Heart left ventricle (tissue), 16 donors: ENCODE results near the gene ELMO2. TPM values are rescaled to one million over a fixed set of nuclear protein-coding genes. Genes with fewer than 3 reads are reported as not detected.

Experiments used
- ATAC-seq, 4 donors: fragments of 200-7000 bp; cut with Tn5 transposase; one replicate each; pipeline ENCODE4 v1.9.1; 2020 to 2022; ENCODE audit warnings: moderate library complexity in 4 of 4, mild to moderate bottlenecking in 3 of 4, moderate number of reproducible peaks in 1 of 4
- DNase-seq, 5 donors: peaks; one replicate each; pipeline ENCODE4 v3.0.0-alpha.2; 2020
- H3K27ac ChIP-seq, 12 donors: fragments of 200-600 bp; sonication (generic) in 4 of 12; one replicate each; pipeline versions ENCODE4 v1.5.0 to v1.8.0; 2016 to 2022; ENCODE audit warnings: mild to moderate bottlenecking in 2 of 12
- H3K27me3 ChIP-seq, 9 donors: fragments of 200-600 bp; sonication (generic) in 2 of 9; one replicate each; pipeline versions ENCODE4 v1.5.1 to v1.8.0; 2016 to 2022; ENCODE audit warnings: mild to moderate bottlenecking in 3 of 9
- H3K36me3 ChIP-seq, 9 donors: fragments of 200-600 bp; sonication (generic) in 2 of 9; one replicate each; pipeline versions ENCODE4 v1.5.0 to v1.8.0; 2018 to 2022; ENCODE audit warnings: mild to moderate bottlenecking in 2 of 9
- H3K4me1 ChIP-seq, 12 donors: fragments of 200-600 bp; sonication (generic) in 4 of 12; one replicate each; pipeline versions ENCODE4 v1.5.0 to v1.8.0; 2016 to 2022; ENCODE audit warnings: mild to moderate bottlenecking in 3 of 12
- H3K4me3 ChIP-seq, 12 donors: fragments of 200-600 bp; sonication (generic) in 4 of 12; one replicate each; pipeline versions ENCODE4 v1.5.0 to v1.8.0; 2017 to 2022; ENCODE audit warnings: mild to moderate bottlenecking in 9 of 12, moderate library complexity in 4 of 12
- H3K9me3 ChIP-seq, 12 donors: fragments of 200-600 bp; sonication (generic) in 4 of 12; one replicate each; pipeline versions ENCODE4 v1.5.0 to v1.8.0; 2016 to 2022; ENCODE audit warnings: mild to moderate bottlenecking in 1 of 12
- CTCF ChIP-seq, 12 donors: fragments of 200-600 bp; sonication (generic) in 4 of 12; IDR thresholded peaks; one replicate each; pipeline versions ENCODE4 v1.5.0 to v1.8.0; 2018 to 2022; ENCODE audit warnings: antibody characterized with exemption in 12 of 12, mild to moderate bottlenecking in 5 of 12
- POLR2A ChIP-seq, 2 donors: fragments of 450-650 bp; IDR thresholded peaks; one replicate each; pipeline ENCODE4 v1.6.1; 2017; ENCODE audit warnings: antibody characterized with exemption in 2 of 2, mild to moderate bottlenecking in 2 of 2, moderate library complexity in 2 of 2
- WGBS, 4 donors: extraction: QIAGEN DNeasy Blood & Tissue Kit in 2 of 4; methylation state at CpG; one replicate each; pipeline versions ENCODE4 v1.1.5 to v1.1.7; 2013 to 2018; 5-methylcytosine and 5-hydroxymethylcytosine counted together
- intact Hi-C, 10 donors: fragments of 100-400 bp; cut with DNase I; formaldehyde crosslinking; loops; one replicate each; pipeline versions ENCODE4 v1.11.1 to v1.14.2; 2022
- polyA plus RNA-seq, 2 donors: library from polyadenylated mRNA; stranded (reverse); fragments of 200-250 nt; gene quantifications; one replicate each; pipeline ENCODE4 v1.2.3, GENCODE V29; 2013
- total RNA-seq, 9 donors: library from RNA; depleted of rRNA in 2 of 9; stranded (reverse); fragments of >200 nt in 2 of 9; fragmentation: NEBNext Ultra II Directional in 3 of 9; extraction: Animal tissue kit (Norgen Biotek cat#: 25700) in 3 of 9; gene quantifications; one replicate each; pipeline versions ENCODE4 v1.1.0 to v1.2.4, GENCODE V29; 2016 to 2023
- donor health status: ischemic (EF 13 %, LVEDD 7.1; RV severe dilation, severe dysfunction).
- donor health status: healthy with polysubstance abuse.
- donor health status: DM: no; HTN: yes; CAD: no.
- donor health status: DM: no; HTN: no; CAD: no.
- donor health status: ischemic (EF 25% LVEDD 6.9; RV normal size, moderate dysfunction).
- donor health status: ischemic (EF 25% LVEDD 5.7; RV mildly dilated, moderate dysfunction).
- donor health status: healthy.
- donor health status: DM: yes; HTN: yes; CAD: no.
- donor health status: ischemic (EF 35%, LVEDD 5.7; RV mildly dilated, moderate dysfunction).
- donor health status: nonischemic (EF 11% LVEDD 7.7; RV severe dilation, severe dysfunction).
- donor health status: DM: yes; HTN: yes; CAD: no.
- donor health status: PGD.
- donor health status: ischemic (EF 29% LVEDD 5.4; RV normal size, mild dysfunction).
- donor health status: nonischemic (EF 23%, LVEDD 6.1; RV moderate dilation, normal function).

The ELMO2 gene
- total and polyA plus RNA-seq, 11 donors = 14.6 to 57.5 (median 33.6) TPM

- DNase-seq (no peak), ATAC-seq (no peak)
- WGBS, 4 donors = 61 to 71% (median 66%) methylated on average over 11 to 13 of the region's 13 CpGs
- Histone ChIP-seq H3K27ac (no peak overlapping the region), H3K4me1 (peaks cover 0 to 3% (median 0%) of the 10 kb centered on the region in 12 donors), H3K9me3 (no peaks in the 10 kb centered on the region), H3K27me3 (peaks cover 8 to 89% (median 27%) of the 10 kb centered on the region in 9 donors), H3K36me3 (no peaks in the 10 kb centered on the region), H3K4me3 (no peak overlapping the region)
- intact Hi-C loops = loop anchor here in 1 of 10 donors (10.0 kb wide), 1 partner anchor 317 kb away; no protein-coding TSS in a partner anchor
- TF ChIP-seq CTCF (IDR thresholded peaks at IDR 0.05) = no peak
- TF ChIP-seq POLR2A (IDR thresholded peaks at IDR 0.05) = no peak
These were observed 74.6 kb downstream of the ELMO2 start for GRCh38 chr20:46331611-46332361.

- no peak for ATAC-seq
- H3K27me3 ChIP-seq = peaks cover 8 to 87% (median 29%) of the 10 kb centered on the region in 9 donors
- WGBS, 4 donors = 68 to 72% (median 70%) methylated on average over 13 of the region's 13 CpGs
- intact Hi-C loops = loop anchor here in 1 of 10 donors (10.0 kb wide), 1 partner anchor 316 kb away; no protein-coding TSS in a partner anchor
- no peak overlapping the region for H3K27ac ChIP-seq
- DNase-seq = no peak
- H3K4me3 ChIP-seq = no peak overlapping the region
- H3K4me1 ChIP-seq = peaks cover 0 to 3% (median 0%) of the 10 kb centered on the region in 12 donors
- no peaks in the 10 kb centered on the region for H3K36me3 ChIP-seq
- TF ChIP-seq CTCF (IDR thresholded peaks at IDR 0.05) (no peak), POLR2A (IDR thresholded peaks at IDR 0.05) (no peak)
- no peaks in the 10 kb centered on the region for H3K9me3 ChIP-seq
These were observed 75.5 kb downstream of the ELMO2 start for GRCh38 chr20:46330831-46331371.

- WGBS, 4 donors = 49 to 57% (median 51%) methylated on average over 11 to 13 of the region's 13 CpGs
- H3K4me3 ChIP-seq = no peak overlapping the region
- peaks cover 0 to 3% (median 0%) of the 10 kb centered on the region in 12 donors for H3K4me1 ChIP-seq
- H3K36me3 ChIP-seq = no peaks in the 10 kb centered on the region
- no peaks in the 10 kb centered on the region for H3K9me3 ChIP-seq
- peaks cover 8 to 86% (median 27%) of the 10 kb centered on the region in 9 donors for H3K27me3 ChIP-seq
- no peak overlapping the region for H3K27ac ChIP-seq
- intact Hi-C loops = loop anchor here in 1 of 10 donors (10.0 kb wide), 1 partner anchor 315 kb away; no protein-coding TSS in a partner anchor
- TF ChIP-seq POLR2A (IDR thresholded peaks at IDR 0.05) (no peak), CTCF (IDR thresholded peaks at IDR 0.05) (no peak)
- peak in 2 of 4 donors; percentile 24 to 28 for ATAC-seq
- DNase-seq = no peak
These were observed 76.2 kb downstream of the ELMO2 start for GRCh38 chr20:46330072-46330763.
